Renal pelvis (tissue), 4 donors: ENCODE results near the gene CACNA1G. TPM values are rescaled to one million over a fixed set of nuclear protein-coding genes. Genes with fewer than 3 reads are reported as not detected.
A peak's percentile ranks its signal among the peaks of the same experiment; 100 is the strongest.

Source experiments
- DNase-seq: peaks from one replicate; pipeline ENCODE4 v3.0.0-alpha.2; 2013
- polyA plus RNA-seq, 3 donors: library from polyadenylated mRNA; unstranded; fragments of 120-200 nt; gene quantifications; one replicate each; pipeline ENCODE4 v1.2.1, GENCODE V29; 2013; ENCODE audit not compliant: insufficient read length in 3 of 3

CACNA1G gene
- polyA plus RNA-seq, 3 donors, result 6.3 to 8.1 (median 7.7) TPM

DNA sequence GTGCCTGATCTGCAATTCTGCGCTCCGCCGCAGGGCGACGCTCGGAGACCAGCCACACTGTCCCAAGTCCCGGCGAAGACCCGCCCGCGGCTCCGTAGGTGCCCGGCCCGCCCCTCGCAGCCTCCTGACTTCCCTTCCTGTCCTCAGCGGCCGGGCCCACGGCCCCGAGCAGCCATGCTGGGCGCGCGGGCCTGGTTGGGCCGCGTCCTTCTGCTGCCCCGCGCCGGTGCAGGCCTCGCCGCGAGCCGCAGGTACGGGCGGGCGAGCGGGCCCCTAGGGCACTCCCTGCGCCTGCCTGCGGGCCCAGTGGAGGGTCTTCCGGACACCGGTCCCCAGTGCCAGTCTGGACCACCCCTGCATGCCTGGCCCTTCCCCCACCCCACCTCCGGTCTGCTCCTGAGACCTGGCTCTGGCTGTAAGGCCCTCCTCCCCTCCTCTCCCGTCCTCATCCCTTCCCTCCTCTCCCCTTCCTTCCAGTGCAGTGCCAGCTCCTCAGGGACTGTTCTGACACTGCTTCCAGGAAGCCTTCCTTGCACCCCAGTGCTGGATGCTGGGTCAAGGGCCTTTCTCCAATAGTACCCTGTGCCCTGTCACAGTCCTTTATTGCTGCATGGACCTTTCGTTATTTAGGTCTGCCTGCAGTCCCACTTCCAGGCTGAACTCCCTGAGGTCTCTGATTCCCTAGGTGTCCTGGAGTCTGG, 13.3 kb upstream of the CACNA1G start, which contains the start of gene SPATA20:
Gene SPATA20 (plus strand): TSS at position 140 of the 701 bp plus-strand sequence. CDS start 35 bp downstream, at position 175.
- peak; percentile 87 for DNase-seq

- no peak for DNase-seq
Measured at GRCh38 chr17:50547736-50548083, 12.8 kb upstream of the CACNA1G start.

DNA sequence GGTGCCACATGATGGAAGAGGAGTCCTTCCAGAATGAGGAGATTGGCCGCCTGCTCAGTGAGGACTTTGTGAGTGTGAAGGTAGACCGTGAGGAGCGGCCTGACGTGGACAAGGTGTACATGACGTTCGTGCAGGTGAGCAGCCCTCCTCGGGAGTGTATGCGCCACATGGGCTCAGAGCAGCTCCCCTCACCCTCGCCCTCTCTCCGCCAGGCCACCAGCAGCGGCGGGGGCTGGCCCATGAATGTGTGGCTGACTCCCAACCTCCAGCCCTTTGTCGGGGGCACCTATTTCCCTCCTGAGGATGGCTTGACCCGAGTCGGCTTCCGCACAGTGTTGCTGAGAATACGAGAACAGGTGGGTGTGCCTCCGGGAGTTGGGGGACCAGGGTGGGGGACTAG, 11.7 kb upstream of the CACNA1G start:
- DNase-seq, result no peak

- DNase-seq, result no peak
Measured at GRCh38 chr17:50549256-50549941, 11.1 kb upstream of the CACNA1G start.

GRCh38 chr17:50549969-50550368, 10.5 kb upstream of the CACNA1G start:
- DNase-seq, result no peak

- peak; percentile 85 for DNase-seq
Measured at GRCh38 chr17:50550661-50551432, 9.7 kb upstream of the CACNA1G start.

GRCh38 chr17:50551433-50551815, 9.1 kb upstream of the CACNA1G start:
- no peak for DNase-seq

DNA sequence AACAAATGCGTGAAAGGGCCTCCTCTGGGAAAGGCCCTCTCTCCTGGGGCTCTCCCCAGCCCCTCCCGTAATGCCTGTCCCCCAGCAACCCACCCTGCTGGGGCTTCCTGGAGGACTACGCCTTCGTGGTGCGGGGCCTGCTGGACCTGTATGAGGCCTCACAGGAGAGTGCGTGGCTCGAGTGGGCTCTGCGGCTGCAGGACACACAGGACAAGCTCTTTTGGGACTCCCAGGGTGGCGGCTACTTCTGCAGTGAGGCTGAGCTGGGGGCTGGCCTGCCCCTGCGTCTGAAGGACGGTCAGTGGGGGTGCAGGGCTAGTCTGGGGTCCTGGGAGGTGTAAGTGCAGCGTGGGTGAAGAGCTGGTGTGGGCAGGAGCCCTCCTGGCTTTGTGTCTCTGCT, 8.6 kb upstream of the CACNA1G start:
- no peak for DNase-seq

DNA sequence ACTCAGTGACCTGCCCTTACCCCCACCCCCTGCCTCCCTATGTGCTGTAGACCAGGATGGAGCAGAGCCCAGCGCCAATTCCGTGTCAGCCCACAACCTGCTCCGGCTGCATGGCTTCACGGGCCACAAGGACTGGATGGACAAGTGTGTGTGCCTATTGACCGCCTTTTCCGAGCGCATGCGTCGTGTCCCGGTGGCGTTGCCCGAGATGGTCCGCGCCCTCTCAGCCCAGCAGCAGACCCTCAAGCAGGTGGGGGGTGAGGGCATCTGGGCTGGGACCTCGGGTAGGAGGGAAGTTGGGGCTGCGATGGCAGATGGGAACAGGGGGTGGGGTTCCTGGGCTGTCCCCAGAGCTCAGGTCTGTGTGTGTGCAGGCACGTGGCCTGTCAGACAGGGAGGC, 6.3 kb upstream of the CACNA1G start:
- DNase-seq, result no peak

GRCh38 chr17:50556803-50557202, 3.7 kb upstream of the CACNA1G start:
- DNase-seq, result no peak

GRCh38 chr17:50557630-50558029, 2.9 kb upstream of the CACNA1G start:
- DNase-seq, result no peak

GRCh38 chr17:50558091-50558490, 2.4 kb upstream of the CACNA1G start:
- no peak for DNase-seq

DNA sequence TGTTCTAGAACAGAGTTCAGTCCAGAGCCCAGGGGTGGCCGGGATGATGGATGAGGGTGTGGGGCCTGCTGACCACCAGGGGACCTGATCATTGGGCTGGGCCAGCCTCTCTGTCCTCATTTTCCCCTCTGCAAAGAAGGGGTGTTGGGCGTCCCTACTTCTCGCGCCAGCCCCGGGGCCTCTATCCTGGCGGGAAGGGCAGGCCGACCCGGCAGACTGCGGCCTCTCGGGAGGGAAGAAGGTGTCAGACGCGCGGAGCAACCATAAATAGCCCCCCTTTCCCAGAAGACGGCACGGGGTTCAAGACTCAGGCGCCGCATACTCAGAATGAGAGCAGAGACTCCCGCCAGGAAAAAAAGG, 2.0 kb upstream of the CACNA1G start:
- no peak for DNase-seq

DNA sequence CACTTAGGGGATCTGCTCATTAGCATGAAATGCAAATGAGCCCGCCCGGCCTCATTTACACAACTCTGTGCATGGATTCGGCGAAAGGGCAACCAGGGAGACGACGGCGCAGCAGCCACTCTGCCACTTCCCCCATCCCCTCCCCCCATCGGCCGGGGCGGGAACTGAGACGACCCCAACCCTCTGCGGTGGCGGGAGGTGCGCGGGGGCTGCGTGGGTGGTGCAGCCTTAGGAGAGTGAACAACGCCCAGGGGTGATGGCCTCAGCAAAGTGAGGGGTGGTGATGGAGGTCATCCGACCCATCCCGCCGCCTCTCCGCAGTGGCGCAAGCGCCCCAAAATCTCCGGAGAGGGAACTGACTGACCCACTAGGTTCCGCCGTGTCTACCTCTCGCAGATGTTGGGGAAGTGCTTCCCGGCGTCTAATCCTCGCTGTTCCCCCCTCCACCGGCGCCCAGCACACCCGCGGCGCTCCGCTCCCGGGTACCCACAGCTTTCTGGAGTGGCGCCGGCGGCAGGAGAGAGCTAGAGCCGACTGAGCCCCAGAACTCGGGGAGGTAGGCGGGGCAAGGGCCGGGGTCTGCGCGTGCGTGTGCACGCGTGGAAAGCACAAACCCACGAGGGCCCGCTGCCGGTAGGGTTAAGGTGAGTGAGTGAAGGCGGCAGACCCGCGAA, 1.4 kb upstream of the CACNA1G start:
- DNase-seq, result no peak

GRCh38 chr17:50559674-50560184, 786 bp upstream of the CACNA1G start:
- no peak for DNase-seq

DNA sequence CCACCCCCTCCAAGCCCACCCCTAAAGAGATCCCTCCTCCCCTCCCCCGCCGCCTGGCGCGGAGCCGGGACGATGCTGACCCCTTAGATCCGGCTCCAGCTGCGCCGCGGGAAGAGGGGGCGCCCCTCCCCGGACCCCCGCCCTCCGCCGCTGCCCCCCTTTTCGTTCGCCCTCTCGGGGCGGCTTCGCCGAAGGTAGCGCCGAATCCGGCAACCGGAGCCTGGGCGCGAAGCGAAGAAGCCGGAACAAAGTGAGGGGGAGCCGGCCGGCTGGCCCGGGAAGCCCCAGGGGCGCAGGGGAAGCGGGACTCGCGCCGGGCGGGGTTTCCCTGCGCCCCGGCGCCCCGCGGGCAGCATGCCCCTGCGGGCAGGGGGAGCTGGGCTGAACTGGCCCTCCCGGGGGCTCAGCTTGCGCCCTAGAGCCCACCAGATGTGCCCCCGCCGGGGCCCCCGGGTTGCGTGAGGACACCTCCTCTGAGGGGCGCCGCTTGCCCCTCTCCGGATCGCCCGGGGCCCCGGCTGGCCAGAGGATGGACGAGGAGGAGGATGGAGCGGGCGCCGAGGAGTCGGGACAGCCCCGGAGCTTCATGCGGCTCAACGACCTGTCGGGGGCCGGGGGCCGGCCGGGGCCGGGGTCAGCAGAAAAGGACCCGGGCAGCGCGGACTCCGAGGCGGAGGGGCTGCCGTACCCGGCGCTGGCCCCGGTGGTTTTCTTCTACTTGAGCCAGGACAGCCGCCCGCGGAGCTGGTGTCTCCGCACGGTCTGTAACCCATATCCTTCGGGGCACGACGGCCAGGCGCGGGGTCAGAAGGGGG, 623 bp downstream of the CACNA1G start:
- no peak for DNase-seq

DNA sequence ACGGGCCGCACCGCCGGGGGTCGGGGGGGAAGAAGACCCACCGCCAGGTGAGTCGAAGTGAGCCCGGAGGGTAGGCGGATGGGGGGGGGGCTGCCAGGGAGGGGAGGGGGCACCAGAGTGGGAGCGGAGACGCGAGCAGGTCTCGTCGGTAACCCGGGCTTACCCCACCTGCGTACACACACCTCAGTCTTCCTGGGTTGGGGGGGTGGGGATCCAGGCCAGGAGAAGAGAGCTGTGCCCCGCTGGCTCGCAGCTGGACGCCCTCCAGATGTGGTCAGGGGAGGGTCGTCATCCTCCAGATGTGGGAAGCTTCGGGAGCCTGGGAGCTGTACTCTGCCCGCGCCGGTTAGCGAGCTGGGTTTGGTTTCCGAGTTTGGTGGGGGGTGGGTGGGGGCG, 1.2 kb downstream of the CACNA1G start:
- DNase-seq, result no peak

GRCh38 chr17:50562242-50563091, 2.0 kb downstream of the CACNA1G start:
- DNase-seq, result no peak

DNA sequence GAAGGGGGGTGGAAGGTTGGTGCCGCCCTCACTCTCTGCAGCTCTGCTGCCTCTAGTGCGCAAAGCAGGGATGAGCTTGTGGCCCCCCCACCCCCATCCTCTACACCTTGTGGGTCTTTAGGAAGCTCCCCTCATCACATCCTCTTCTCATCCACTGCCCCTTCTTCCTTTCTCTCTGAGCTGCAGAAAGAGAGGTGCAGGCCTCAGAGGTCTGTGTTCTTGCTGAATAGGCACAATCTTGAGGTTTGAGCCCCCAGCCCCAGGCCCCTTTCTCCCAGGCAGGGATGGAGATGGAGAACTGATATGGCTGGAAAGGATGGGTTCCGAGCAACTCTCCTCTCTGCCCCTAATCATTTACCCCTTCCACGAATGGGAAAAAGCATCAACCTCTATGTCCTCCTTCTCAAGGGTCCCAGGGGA, 2.6 kb downstream of the CACNA1G start:
- no peak for DNase-seq

GRCh38 chr17:50564916-50565315, 4.4 kb downstream of the CACNA1G start:
- no peak for DNase-seq
